Ecto neural progenitor cell (in vitro differentiated cells): ENCODE measurements around the gene DYNC1H1.

Experiments used
- DNase-seq: peaks from one replicate; pipeline ENCODE4 v3.0.0-alpha.2; 2018; ENCODE audit warnings: low spot score

The DYNC1H1 gene

GRCh38 chr14:102092806-102093205 lies 128.4 kb downstream of the DYNC1H1 start:
- no peak for DNase-seq

- DNase-seq, result no peak
Observed at GRCh38 chr14:102094101-102094500, 129.7 kb downstream of the DYNC1H1 start.

- no peak for DNase-seq
Observed at GRCh38 chr14:102095231-102095870, 131.0 kb downstream of the DYNC1H1 start.

DNA sequence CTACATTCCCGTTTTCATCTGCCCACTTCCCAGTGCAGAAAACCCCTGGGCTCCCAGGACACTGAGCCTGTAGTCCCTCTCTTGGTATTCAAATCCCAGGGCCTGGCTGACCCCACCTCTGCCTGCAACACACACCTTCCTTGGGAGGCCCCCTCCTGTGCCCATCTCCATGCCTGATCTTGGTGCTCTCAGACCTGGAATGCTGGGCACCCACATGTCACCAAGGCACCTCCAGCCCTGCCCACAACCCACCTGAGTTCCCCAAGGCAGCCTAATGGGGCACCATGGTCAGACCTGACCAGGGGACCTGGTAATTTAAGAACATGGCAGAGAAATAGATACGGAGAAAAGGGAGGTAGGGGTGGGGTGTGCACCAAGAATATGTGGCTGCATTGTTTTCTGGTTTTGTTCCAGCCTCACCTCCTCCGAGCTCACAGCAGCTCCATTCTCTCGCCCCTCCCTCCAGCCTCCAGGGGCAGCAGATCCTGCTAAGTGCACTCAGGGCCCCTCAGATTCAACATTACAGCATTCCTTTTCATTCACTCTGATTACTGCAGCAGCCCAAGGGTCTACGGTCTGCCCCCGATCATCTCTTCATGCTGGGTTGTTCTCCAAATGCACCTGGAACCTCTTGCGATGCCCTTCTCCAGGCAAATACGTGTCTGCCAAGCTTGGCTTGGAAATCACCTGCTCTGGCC lies 131.6 kb downstream of the DYNC1H1 start:
- DNase-seq, result no peak

GRCh38 chr14:102096569-102097188 lies 132.3 kb downstream of the DYNC1H1 start:
- peak; percentile 84 for DNase-seq

DNA sequence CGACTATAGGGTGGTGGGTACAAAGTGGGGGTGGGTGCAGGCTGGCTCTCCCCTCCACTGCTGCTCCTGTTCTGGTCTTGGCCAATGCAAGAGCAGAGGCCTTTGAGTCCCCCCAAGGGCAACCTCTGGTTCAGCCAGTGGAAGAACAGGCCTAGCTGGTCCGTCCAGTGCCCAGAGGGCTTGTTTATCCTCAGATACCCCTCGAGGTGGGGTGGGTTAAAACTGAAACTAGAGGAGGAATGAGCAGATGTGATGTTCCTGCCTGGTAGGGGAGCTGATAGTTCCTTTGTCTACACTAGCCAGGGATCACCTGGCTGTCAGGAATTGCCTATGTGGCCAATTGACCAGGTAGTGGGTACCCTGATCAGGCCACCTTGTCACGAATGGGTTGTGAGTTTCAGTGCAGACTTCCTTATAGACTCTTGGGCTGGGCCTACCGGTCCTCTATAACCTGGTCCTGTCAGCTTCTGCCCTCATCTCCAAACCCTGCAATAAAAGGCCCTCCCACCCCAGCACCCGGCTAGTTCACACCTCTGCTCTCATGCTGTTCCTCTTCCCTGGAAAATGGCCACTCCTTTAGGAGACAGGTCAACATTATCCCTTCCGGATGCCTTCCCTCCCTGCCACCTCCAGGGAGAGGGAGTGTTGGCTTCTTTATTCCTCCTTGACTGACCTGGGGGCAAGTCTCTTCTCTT lies 133.2 kb downstream of the DYNC1H1 start:
- peak; percentile 54 for DNase-seq

DNA sequence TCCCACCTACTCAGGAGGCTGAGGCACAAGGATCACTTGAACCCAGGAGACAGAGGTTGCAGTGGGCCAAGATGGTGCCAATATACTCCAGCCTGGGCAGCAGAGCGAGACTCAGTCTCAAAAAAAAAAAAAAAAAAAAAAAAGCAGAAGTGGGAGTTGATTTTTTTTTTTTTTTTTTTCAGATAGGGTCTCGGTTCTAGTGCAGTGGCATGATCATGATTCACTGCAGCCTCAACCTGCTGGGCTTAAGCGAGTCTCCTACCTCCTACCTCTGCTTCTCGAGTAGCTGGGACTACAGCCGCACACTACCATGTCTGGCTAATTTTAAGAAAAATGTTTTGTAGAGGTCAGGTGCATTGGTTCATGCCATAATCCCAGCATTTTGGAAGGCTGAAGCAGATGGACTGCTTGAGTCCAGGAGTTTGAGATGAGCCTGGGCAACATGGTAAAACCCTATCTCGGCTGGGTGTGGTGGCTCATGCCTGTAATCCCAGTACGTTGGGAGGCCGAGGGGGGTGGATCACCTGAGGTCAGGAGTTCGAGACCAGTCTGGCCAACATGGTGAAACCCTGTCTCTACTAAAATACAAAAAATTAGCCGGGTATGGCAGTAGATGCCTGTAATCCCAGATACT lies 138.8 kb downstream of the DYNC1H1 start:
- no peak for DNase-seq

DNA sequence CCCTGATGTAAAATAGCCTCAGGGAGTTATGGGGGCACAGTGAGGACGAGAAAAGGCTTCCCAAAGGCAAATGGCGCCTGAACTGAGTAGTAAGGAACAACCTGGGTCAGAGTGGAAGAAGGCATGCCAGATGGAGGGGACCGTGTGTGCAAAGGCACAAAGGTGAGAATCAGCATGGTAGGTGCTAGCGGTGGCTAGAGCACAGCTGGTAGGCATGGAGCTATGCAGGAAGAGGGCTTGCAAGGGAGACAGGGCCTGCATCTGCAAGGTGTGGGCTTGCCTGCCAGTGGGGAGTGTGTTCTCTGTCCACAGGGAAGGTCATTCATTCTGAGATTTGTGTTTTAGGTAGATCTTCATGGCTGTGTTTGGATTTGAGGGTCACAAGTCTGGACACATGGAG lies 141.0 kb downstream of the DYNC1H1 start:
- no peak for DNase-seq
